GM23248 (cell line): ENCODE measurements around the gene SMIM15. TPM values are rescaled to one million over a fixed set of nuclear protein-coding genes. Genes with fewer than 3 reads are reported as not detected.

Experiments used
- DNase-seq: peaks from one replicate; pipeline ENCODE4 v3.0.0-alpha.2; 2015
- H2AFZ ChIP-seq: fragments of 200-600 bp; sonication (generic); 2 replicates; pipeline ENCODE4 v1.6.1; 2016; ENCODE audit warnings: antibody characterized with exemption
- H3F3A ChIP-seq: fragments of 200-600 bp; sonication (generic); 2 replicates; pipeline ENCODE4 v1.6.1; 2016; ENCODE audit warnings: mild to moderate bottlenecking, antibody characterized with exemption, mixed run types; ENCODE audit not compliant: insufficient read depth
- H3K27ac ChIP-seq: fragments of 200-600 bp; sonication (generic); 2 replicates; pipeline ENCODE4 v1.5.1; 2016; ENCODE audit warnings: mild to moderate bottlenecking
- H3K27me3 ChIP-seq: fragments of 200-600 bp; sonication (generic); replicated peaks from 2 replicates; pipeline ENCODE4 v1.6.1; 2016; ENCODE audit warnings: mild to moderate bottlenecking; ENCODE audit not compliant: insufficient read depth
- H3K36me3 ChIP-seq: fragments of 200-600 bp; sonication (generic); 2 replicates; pipeline ENCODE4 v1.6.1; 2016; ENCODE audit warnings: low read depth, mild to moderate bottlenecking
- H3K4me1 ChIP-seq: fragments of 200-600 bp; sonication (generic); 2 replicates; pipeline ENCODE4 v1.6.1; 2016; ENCODE audit warnings: mild to moderate bottlenecking; ENCODE audit not compliant: insufficient read depth
- H3K4me2 ChIP-seq: fragments of 200-600 bp; sonication (generic); one replicate; pipeline ENCODE4 v1.6.1; 2016; ENCODE audit warnings: mild to moderate bottlenecking; ENCODE audit not compliant: unreplicated experiment
- H3K4me3 ChIP-seq: fragments of 200-600 bp; sonication (generic); 2 replicates; pipeline ENCODE4 v1.5.1; 2016; ENCODE audit warnings: mild to moderate bottlenecking
- H3K79me2 ChIP-seq: fragments of 200-600 bp; sonication (generic); 2 replicates; pipeline ENCODE4 v1.6.1; 2016; ENCODE audit warnings: mild to moderate bottlenecking; ENCODE audit not compliant: insufficient read depth
- H3K9ac ChIP-seq: fragments of 200-600 bp; sonication (generic); 2 replicates; pipeline ENCODE4 v1.6.1; 2016; ENCODE audit warnings: mild to moderate bottlenecking
- H3K9me2 ChIP-seq: fragments of 200-600 bp; sonication (generic); 2 replicates; pipeline ENCODE4 v1.6.1; 2016; ENCODE audit warnings: mixed run types, mild to moderate bottlenecking, moderate library complexity; ENCODE audit not compliant: insufficient read depth
- H3K9me3 ChIP-seq: fragments of 200-600 bp; sonication (generic); one replicate; pipeline ENCODE4 v1.6.1; 2017; ENCODE audit warnings: low read depth
- H4K20me1 ChIP-seq: fragments of 200-600 bp; sonication (generic); 2 replicates; pipeline ENCODE4 v1.6.0; 2016; ENCODE audit not compliant: insufficient read depth
- EZH2 ChIP-seq: fragments of 200-600 bp; sonication (generic); IDR thresholded peaks from 2 replicates; pipeline ENCODE4 v1.6.1; 2018; ENCODE audit warnings: antibody characterized with exemption, mild to moderate bottlenecking; ENCODE audit not compliant: insufficient read depth, poor library complexity, severe bottlenecking
- EZH2phosphoT487 ChIP-seq: fragments of 200-600 bp; sonication (generic); IDR thresholded peaks from 2 replicates; pipeline ENCODE4 v1.6.1; 2018; ENCODE audit warnings: antibody characterized with exemption, moderate library complexity, mild to moderate bottlenecking, low read depth; ENCODE audit not compliant: insufficient read depth
- WGBS, 2 experiments: methylation state at CpG; one replicate each; pipeline ENCODE4 v1.1.6; 2015 to 2017; ENCODE audit warnings: low lambda C conversion rate in 2 of 2, low coverage in 1 of 2; ENCODE audit errors: missing lambda C conversion rate in 2 of 2; 5-methylcytosine and 5-hydroxymethylcytosine counted together
- in situ Hi-C: fragments of 300-500 bp; cut with MboI; formaldehyde crosslinking; loops from 2 replicates; pipeline ENCODE4 v1.15.0; 2020
- polyA plus RNA-seq: library from polyadenylated mRNA; unstranded; fragments of >200 nt; fragmentation: Nextera tagmentation; extraction: Ambion mirVana; gene quantifications from 2 replicates; pipeline ENCODE4 v1.2.1, GENCODE V29; 2016
- total RNA-seq: library from RNA; depleted of rRNA; stranded (reverse); fragments of >200 nt; shearing (Covaris generic); gene quantifications from 2 replicates; pipeline ENCODE4 v1.2.3, GENCODE V29; 2014

The SMIM15 gene
- total and polyA plus RNA-seq, 2 experiments from 2014 or later: 39.6 to 58.8 TPM

- Histone ChIP-seq H3K4me2 (no peak overlapping the region), H3K9ac (no peak overlapping the region), H3K4me1 (peaks cover 8% of the 10 kb centered on the region), H3K27me3 (no peaks in the 10 kb centered on the region), H3K4me3 (no peak overlapping the region), H3K9me3 (no peaks in the 10 kb centered on the region), H2AFZ (no peak overlapping the region), H3K79me2 (peaks cover 27% of the 10 kb centered on the region), H3K27ac (no peak overlapping the region), H3K9me2 (no peaks in the 10 kb centered on the region), H4K20me1 (no peaks in the 10 kb centered on the region), H3F3A (no peaks in the 10 kb centered on the region), H3K36me3 (no peaks in the 10 kb centered on the region)
- WGBS, 2 experiments: 64 to 68% methylated on average over 4 of the region's 4 CpGs
- in situ Hi-C loops: loop anchor here (10.0 to 25.0 kb wide), 2 partner anchors 157 to 495 kb away; no protein-coding TSS in a partner anchor
- DNase-seq: peak; percentile 56
- TF ChIP-seq EZH2 (no peak), EZH2phosphoT487 (no peak)
Observed at GRCh38 chr5:61167382-61167781, 5.1 kb upstream of the SMIM15 start.

- 95 to 97% methylated on average over 13 of the region's 13 CpGs for WGBS, 2 experiments
- Histone ChIP-seq H3K27ac (no peak overlapping the region), H3K79me2 (peaks cover 57% of the 10 kb centered on the region), H2AFZ (no peak overlapping the region), H3K4me2 (no peak overlapping the region), H3F3A (no peaks in the 10 kb centered on the region), H3K9me2 (no peaks in the 10 kb centered on the region), H4K20me1 (no peaks in the 10 kb centered on the region), H3K9ac (no peak overlapping the region), H3K4me3 (peak overlapping the region; percentile 82), H3K9me3 (no peaks in the 10 kb centered on the region), H3K4me1 (peaks cover 18% of the 10 kb centered on the region), H3K36me3 (peaks cover 17% of the 10 kb centered on the region), H3K27me3 (no peaks in the 10 kb centered on the region)
- no peak for DNase-seq
- TF ChIP-seq EZH2 (no peak), EZH2phosphoT487 (no peak)
- in situ Hi-C loops: loop anchor here (10.0 to 25.0 kb wide), 2 partner anchors 161 to 498 kb away; no protein-coding TSS in a partner anchor
Observed at GRCh38 chr5:61163905-61164304, 1.6 kb upstream of the SMIM15 start.

- Histone ChIP-seq H3K27ac (peak overlapping the region; percentile 89), H3F3A (no peaks in the 10 kb centered on the region), H3K79me2 (peaks cover 66% of the 10 kb centered on the region), H4K20me1 (no peaks in the 10 kb centered on the region), H3K9ac (peak overlapping the region; percentile 95), H3K4me1 (peaks cover 25% of the 10 kb centered on the region), H3K36me3 (peaks cover 25% of the 10 kb centered on the region), H2AFZ (peak overlapping the region; percentile 93), H3K4me2 (peak overlapping the region; percentile 95), H3K4me3 (peak overlapping the region; percentile 82), H3K27me3 (no peaks in the 10 kb centered on the region), H3K9me2 (no peaks in the 10 kb centered on the region), H3K9me3 (no peaks in the 10 kb centered on the region)
- TF ChIP-seq EZH2phosphoT487 (no peak), EZH2 (no peak)
- in situ Hi-C loops: loop anchor here (10.0 to 25.0 kb wide), 2 partner anchors 162 to 499 kb away; no protein-coding TSS in a partner anchor
- DNase-seq: peak; percentile 53
- 10 to 13% methylated on average over 12 to 14 of the region's 14 CpGs for WGBS, 2 experiments
Observed at GRCh38 chr5:61162832-61163567, 732 bp upstream of the SMIM15 start.

GRCh38 chr5:61160497-61160896 lies 1.8 kb downstream of the SMIM15 start:
- TF ChIP-seq EZH2: no peak
- TF ChIP-seq EZH2phosphoT487: no peak
- Histone ChIP-seq H3K9me2 (no peaks in the 10 kb centered on the region), H3K36me3 (peaks cover 30% of the 10 kb centered on the region), H3K27ac (no peak overlapping the region), H3K9ac (no peak overlapping the region), H3K27me3 (no peaks in the 10 kb centered on the region), H3K79me2 (peaks cover 87% of the 10 kb centered on the region), H4K20me1 (no peaks in the 10 kb centered on the region), H3K4me3 (peak overlapping the region; percentile 82; the same call in 1 of the 2 replicates), H3K4me2 (peak overlapping the region; percentile 95), H3F3A (no peaks in the 10 kb centered on the region), H3K9me3 (no peaks in the 10 kb centered on the region), H3K4me1 (peaks cover 25% of the 10 kb centered on the region), H2AFZ (no peak overlapping the region)
- DNase-seq: no peak
- WGBS, 2 experiments: 92 to 98% methylated on average over 3 of the region's 3 CpGs
- in situ Hi-C loops: loop anchor here (10.0 to 25.0 kb wide), 2 partner anchors 164 to 502 kb away; no protein-coding TSS in a partner anchor
